ENCODE measurements around the gene LAMA2.

- TF ChIP-seq CTCF (IDR thresholded peaks at IDR 0.05; ENCODE audit: low read length) (no peak), EZH2 (IDR thresholded peaks at IDR 0.05; ENCODE audit: borderline replicate concordance, low read length) (no peak)
Measured at GRCh38 chr6:129184324-129184723, 301.4 kb downstream of the LAMA2 start.
